WTC11 (cell line): ENCODE measurements around the gene LONP2.

Experiments used
- CBFB ChIP-seq: sonication (generic); formaldehyde crosslinking; IDR thresholded peaks from 2 replicates; pipeline ENCODE4 v1.8.1; 2022; ENCODE audit warnings: mild to moderate bottlenecking, low read depth, missing genetic modification reagents
- FOXJ3 ChIP-seq: sonication (generic); formaldehyde crosslinking; IDR thresholded peaks from 2 replicates; pipeline ENCODE4 v1.9.0; 2021; ENCODE audit warnings: missing genetic modification reagents, mild to moderate bottlenecking, borderline replicate concordance
- IRF2 ChIP-seq: sonication (generic); formaldehyde crosslinking; IDR thresholded peaks from 2 replicates; pipeline ENCODE4 v1.8.0; 2022; ENCODE audit warnings: low read depth, missing genetic modification reagents, borderline replicate concordance
- RELA ChIP-seq: sonication (generic); formaldehyde crosslinking; IDR thresholded peaks from 2 replicates; pipeline ENCODE4 v1.8.1; 2022; ENCODE audit warnings: missing genetic modification reagents, mild to moderate bottlenecking, borderline replicate concordance
- SMAD3 ChIP-seq: sonication (generic); formaldehyde crosslinking; IDR thresholded peaks from 2 replicates; pipeline ENCODE4 v1.8.0; 2022; ENCODE audit warnings: missing genetic modification reagents, mild to moderate bottlenecking, borderline replicate concordance
- SP1 ChIP-seq: sonication (generic); formaldehyde crosslinking; conservative IDR thresholded peaks from 2 replicates; pipeline ENCODE4 v1.8.1; 2022; ENCODE audit warnings: missing genetic modification reagents
- TEAD4 ChIP-seq: sonication (generic); formaldehyde crosslinking; IDR thresholded peaks from 2 replicates; pipeline ENCODE4 v1.8.0; 2022; ENCODE audit warnings: mild to moderate bottlenecking, missing genetic modification reagents
- ZBTB43 ChIP-seq: sonication (generic); formaldehyde crosslinking; IDR thresholded peaks from 2 replicates; pipeline ENCODE4 v1.8.1; 2023; ENCODE audit warnings: mild to moderate bottlenecking, missing genetic modification reagents
- ZNF263 ChIP-seq: sonication (generic); formaldehyde crosslinking; IDR thresholded peaks from 2 replicates; pipeline ENCODE4 v1.8.1; 2022; ENCODE audit warnings: low read depth, mild to moderate bottlenecking, moderate library complexity, missing genetic modification reagents
- TF ChIP-seq, protein P1 (sequence below): fragments of 200-600 bp; IDR thresholded peaks from 2 replicates; pipeline ENCODE4 v1.8.0; 2022; ENCODE audit warnings: antibody characterized with exemption
- TF ChIP-seq, protein P2 (sequence below): sonication (generic); formaldehyde crosslinking; IDR thresholded peaks from 2 replicates; pipeline ENCODE4 v1.8.0; 2023; ENCODE audit warnings: missing genetic modification reagents

DNA sequence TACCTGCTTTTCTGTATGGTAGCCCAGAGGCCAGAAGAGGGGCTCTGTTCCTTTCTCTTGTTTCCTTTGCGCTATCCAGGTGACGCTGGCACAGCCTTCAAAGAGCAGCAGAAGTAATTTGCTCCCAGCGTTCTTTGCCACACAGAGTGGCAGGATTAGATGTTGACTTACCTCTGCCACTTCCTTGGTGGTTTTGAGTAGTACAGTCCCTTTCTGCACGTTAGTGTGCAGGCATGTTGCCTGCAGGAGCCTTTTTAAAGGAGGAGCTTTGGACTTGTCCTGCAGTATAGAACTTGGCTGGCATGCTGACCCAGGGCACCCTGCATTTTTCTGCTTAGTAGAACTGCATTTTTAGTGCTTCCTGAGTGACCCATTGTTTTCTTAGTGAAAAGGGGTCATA, 3.2 kb downstream of the LONP2 start, which contains the start of gene ABCC11:
- TF ChIP-seq, protein P1, sequence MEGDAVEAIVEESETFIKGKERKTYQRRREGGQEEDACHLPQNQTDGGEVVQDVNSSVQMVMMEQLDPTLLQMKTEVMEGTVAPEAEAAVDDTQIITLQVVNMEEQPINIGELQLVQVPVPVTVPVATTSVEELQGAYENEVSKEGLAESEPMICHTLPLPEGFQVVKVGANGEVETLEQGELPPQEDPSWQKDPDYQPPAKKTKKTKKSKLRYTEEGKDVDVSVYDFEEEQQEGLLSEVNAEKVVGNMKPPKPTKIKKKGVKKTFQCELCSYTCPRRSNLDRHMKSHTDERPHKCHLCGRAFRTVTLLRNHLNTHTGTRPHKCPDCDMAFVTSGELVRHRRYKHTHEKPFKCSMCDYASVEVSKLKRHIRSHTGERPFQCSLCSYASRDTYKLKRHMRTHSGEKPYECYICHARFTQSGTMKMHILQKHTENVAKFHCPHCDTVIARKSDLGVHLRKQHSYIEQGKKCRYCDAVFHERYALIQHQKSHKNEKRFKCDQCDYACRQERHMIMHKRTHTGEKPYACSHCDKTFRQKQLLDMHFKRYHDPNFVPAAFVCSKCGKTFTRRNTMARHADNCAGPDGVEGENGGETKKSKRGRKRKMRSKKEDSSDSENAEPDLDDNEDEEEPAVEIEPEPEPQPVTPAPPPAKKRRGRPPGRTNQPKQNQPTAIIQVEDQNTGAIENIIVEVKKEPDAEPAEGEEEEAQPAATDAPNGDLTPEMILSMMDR, result no peak
- no peak for TF ChIP-seq IRF2
- TF ChIP-seq ZNF263 (CRISPR knock-in tag), result no peak
- no peak for TF ChIP-seq FOXJ3 (CRISPR knock-in tag)
- TF ChIP-seq SMAD3 (CRISPR knock-in tag), result no peak
- TF ChIP-seq RELA (CRISPR knock-in tag), result no peak
- no peak for TF ChIP-seq CBFB (CRISPR knock-in tag)
- TF ChIP-seq ZBTB43 (CRISPR knock-in tag), result no peak
- TF ChIP-seq TEAD4 (CRISPR knock-in tag), result no peak
- TF ChIP-seq SP1 (CRISPR knock-in tag), result no peak
- TF ChIP-seq, protein P2, sequence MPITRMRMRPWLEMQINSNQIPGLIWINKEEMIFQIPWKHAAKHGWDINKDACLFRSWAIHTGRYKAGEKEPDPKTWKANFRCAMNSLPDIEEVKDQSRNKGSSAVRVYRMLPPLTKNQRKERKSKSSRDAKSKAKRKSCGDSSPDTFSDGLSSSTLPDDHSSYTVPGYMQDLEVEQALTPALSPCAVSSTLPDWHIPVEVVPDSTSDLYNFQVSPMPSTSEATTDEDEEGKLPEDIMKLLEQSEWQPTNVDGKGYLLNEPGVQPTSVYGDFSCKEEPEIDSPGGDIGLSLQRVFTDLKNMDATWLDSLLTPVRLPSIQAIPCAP (CRISPR knock-in tag), result no peak
